GDM1 (cell line): Measurements from ENCODE around the gene CLPTM1L.
"Not testable (repeated sequence)": the region's sequence is repeated elsewhere in the genome, so short reads cannot be mapped to it uniquely, and the experiment has no call there.

Source experiments
- DNase-seq: peaks from one replicate; lab custom pipeline; 2025; lab: John Stamatoyannopoulos, UW

The CLPTM1L gene

GRCh38 chr5:1292139-1292538 lies 52.8 kb downstream of the CLPTM1L start:
- no peak for DNase-seq

GRCh38 chr5:1291611-1292080 lies 53.3 kb downstream of the CLPTM1L start:
- DNase-seq: no peak

DNA sequence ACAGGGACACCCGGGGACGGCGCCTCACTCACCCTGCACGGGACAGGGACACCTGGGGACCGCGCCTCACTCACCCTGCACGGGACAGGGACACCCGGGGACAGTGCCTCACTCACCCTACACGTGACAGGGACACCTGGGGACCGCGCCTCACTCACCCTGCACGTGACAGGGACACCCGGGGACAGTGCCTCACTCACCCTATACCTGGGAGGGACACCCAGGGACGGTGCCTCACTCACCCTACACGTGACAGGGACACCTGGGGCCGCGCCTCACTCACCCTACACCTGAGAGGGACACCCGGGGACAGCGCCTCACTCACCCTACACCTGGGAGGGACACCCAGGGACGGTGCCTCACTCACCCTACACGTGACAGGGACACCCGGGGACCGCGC lies 53.9 kb downstream of the CLPTM1L start:
- DNase-seq: not testable (repeated sequence)

DNA sequence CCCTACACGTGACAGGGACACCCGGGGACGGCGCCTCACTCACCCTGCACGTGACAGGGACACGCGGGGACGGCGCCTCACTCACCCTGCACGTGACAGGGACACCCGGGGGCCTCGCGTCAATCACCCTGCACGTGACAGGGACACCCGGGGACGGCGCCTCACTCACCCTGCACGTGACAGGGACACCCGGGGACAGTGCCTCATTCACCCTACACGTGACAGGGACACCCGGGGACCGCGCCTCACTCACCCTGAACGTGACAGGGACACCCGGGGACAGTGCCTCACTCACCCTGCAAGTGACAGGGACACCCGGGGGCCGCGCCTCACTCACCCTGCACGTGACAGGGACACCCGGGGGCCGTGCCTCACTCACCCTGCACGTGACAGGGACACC lies 55.3 kb downstream of the CLPTM1L start:
- DNase-seq: not testable (repeated sequence)

GRCh38 chr5:1288439-1289335 lies 56.2 kb downstream of the CLPTM1L start:
- no peak for DNase-seq

GRCh38 chr5:1285883-1286291 lies 59.0 kb downstream of the CLPTM1L start:
- no peak for DNase-seq

GRCh38 chr5:1285141-1285540 lies 59.8 kb downstream of the CLPTM1L start:
- DNase-seq: no peak

DNA sequence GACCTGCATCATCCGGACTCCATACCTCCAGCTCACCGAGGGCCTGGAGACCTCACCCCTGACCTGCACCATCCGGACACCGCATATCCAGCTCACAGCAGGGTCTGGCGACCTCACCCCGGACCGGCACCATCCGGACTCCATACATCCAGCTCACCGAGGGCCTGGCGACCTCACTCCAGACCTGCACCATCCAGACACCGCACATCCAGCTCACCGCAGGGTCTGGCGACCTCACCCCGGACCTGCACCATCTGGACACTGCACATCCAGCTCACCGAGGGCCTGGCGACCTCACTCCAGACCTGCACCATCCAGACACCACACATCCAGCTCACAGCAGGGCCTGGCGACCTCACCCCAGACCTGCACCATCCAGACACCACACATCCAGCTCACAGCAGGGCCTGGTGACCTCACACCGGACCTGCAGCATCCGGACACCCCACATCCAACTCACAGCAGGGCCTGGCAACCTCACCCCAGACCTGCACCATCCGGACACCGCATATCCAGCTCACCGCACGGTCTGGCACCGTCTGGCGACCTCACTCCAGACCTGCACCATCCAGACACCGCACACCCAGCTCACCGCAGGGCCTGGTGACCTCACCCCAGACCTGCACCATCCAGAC lies 60.4 kb downstream of the CLPTM1L start:
- DNase-seq: not testable (repeated sequence)

DNA sequence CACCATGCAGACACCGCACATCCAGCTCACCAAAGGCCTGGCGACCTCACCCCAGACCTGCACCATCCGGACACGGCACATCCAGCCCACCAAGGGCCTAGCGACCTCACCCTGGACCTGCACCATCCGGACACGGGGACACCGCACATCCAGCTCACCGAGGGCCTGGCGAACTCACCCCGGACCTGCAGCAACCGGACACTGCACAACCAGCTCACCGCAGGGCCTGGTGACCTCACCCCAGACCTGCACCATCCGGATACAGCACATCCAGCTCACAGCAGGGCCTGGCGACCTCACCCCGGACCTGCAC lies 61.2 kb downstream of the CLPTM1L start:
- not testable (repeated sequence) for DNase-seq

GRCh38 chr5:1282993-1283728 lies 61.7 kb downstream of the CLPTM1L start:
- not testable (repeated sequence) for DNase-seq

DNA sequence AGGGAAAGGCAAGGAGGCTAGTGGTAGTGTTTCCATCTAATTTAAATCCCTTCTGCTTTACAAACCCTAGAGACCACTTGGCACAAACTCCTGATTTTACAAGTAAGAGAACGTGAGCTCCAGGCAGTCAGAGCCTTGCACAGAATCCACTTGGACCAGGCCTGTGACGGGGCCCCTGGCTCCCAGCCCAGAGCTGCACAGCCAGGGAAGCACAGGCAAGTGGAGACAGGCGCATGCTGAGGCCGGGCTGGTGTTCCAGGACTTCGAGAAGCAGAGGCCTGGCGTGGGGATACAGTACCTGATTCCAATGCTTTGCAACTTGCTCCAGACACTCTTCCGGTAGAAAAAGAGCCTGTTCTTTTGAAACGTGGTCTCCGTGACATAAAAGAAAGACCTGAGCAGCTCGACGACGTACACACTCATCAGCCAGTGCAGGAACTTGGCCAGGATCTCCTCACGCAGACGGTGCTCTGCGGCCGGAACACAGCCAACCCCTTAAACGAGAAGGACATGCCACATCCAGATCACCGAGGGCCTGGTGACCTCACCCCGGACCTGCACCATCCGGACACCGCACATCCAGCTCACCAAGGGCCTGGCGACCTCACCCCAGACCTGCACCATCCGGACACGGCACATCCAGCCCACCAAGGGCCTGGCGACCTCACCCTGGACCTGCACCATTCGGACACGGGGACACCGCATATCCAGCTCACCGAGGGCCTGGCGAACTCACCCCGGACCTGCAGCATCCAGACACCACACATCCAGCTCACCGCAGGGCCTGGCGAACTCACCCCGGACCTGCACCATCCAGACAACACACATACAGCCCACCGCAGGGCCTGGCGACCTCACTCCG lies 62.5 kb downstream of the CLPTM1L start:
- no peak for DNase-seq

DNA sequence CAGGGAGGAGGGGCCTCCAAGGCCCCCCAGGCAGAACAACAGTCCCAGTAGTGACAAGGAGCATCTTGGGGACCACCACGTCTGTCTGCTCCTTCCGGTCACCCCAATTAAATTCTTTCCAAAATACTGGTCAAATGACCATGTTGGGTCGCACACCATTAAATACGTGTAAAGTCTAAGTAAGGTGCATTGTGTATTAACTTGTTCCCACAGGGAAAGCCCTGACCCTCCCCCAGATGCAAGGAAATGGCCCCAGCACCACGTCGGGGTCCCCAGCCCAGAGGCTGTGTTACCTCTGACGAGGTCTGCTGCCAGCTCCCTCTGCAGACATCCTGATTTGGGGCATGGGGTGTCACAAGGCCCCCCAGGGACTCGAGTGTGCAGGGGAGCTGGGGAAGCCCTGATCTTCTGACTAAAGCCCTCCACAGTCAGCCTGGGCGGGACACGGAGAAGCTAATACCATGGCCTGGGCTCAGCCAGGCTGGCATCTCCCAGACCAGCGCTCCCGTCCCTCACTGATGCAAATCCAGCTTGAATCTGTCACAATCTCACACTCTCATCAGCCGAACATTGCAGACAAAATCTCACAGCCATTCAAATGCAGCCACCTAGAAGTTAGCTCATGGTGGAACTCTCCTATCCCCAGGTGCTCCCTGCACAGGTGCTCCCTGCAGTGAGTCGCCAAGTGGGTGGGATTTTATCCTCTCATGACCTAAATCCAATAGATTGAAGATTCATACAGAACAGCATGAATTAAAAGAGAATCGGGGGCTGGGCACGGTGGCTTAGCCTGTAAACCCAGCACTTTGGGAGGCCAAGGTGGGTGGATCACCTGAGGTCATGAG lies 63.6 kb downstream of the CLPTM1L start:
- no peak for DNase-seq

GRCh38 chr5:1280177-1281037 lies 64.5 kb downstream of the CLPTM1L start:
- DNase-seq: no peak

DNA sequence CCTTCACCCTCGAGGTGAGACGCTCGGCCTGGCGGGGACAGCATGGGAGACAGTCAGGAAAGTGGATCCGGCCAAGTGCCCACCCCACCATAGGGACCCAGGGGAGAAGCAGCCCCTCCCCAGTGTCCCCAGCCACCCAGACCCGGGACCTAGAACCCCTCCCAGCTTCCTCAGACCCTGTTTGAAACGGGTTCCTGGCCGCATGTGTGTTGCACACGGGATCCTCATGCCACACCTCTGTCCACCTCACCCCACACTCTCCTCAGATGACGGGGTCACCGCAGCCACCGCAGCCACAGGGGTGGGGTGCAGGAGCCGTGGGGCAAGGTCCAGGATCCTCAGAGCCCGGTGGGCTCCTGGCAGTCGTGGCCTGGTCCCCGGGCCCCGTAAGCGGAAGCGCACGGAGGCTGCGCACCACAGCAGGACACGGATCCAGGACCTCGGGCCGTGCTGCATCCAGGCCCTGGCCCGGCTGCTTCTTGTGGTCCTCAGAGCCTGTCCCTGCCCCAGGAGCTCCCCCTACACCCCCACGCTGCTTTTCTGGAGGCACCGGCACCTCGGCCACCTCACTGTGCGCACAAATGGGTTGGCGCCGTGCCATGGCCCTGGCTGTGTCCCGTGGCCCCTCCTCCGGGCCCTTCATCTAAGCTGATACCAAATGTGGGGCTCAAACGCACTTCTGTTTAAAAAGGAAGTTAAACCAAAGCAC lies 65.3 kb downstream of the CLPTM1L start:
- DNase-seq: no peak

GRCh38 chr5:1278656-1279442 lies 66.0 kb downstream of the CLPTM1L start:
- DNase-seq: no peak

- DNase-seq: no peak
These were observed 66.7 kb downstream of the CLPTM1L start for GRCh38 chr5:1278216-1278615.

GRCh38 chr5:1277781-1278180 lies 67.1 kb downstream of the CLPTM1L start:
- DNase-seq: no peak

DNA sequence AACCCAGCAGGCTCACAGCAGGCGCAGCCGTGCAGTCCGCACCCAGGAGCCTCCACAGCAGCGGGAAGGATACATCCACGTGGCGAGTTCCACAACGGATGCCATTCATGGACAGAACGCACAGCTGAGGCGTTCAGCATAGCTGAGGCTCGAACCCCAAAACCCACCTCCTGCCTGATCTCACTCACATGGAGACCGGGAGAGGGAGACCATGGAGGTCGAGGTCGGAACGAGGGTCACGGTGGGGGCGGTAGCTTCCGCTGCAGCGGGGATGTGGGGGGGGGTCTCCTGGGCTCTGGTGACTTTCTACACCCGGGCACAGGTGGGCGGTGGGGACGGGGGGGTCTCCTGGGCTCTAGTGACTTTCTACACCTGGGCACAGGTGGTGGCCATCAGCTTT lies 67.6 kb downstream of the CLPTM1L start:
- no peak for DNase-seq
